K562 (cell line): ENCODE measurements around the gene SIT1.

Experiments
- CTCF ChIP-seq, 3 experiments: IDR thresholded peaks in 2 of 3; conservative IDR thresholded peaks in 1 of 3; 2 replicates each; pipeline ENCODE4 v1.5.1; 2011 to 2012; ENCODE audit warnings: low read length in 3 of 3, mild to moderate bottlenecking in 3 of 3, control low read depth in 2 of 3, improper control_type of control experiment in 1 of 3, inconsistent platforms in 1 of 3, low read depth in 1 of 3, mixed read lengths in 1 of 3, moderate library complexity in 1 of 3; ENCODE audit not compliant: insufficient read depth in 2 of 3
- ERF ChIP-seq: fragments of 450-650 bp; formaldehyde crosslinking; IDR thresholded peaks from 2 replicates; pipeline ENCODE4 v1.4.0; 2020; ENCODE audit warnings: mild to moderate bottlenecking, mixed read lengths
- JUN ChIP-seq, 2 experiments: sonication (generic) in 1 of 2; formaldehyde crosslinking in 1 of 2; IDR thresholded peaks; 2 replicates each; pipeline versions ENCODE4 v1.6.1 to v1.8.0; 2012 to 2022; ENCODE audit warnings: borderline replicate concordance in 2 of 2, mild to moderate bottlenecking in 2 of 2, improper control_type of control experiment in 1 of 2, low read depth in 1 of 2, low read length in 1 of 2, missing genetic modification reagents in 1 of 2
- MAFK ChIP-seq: IDR thresholded peaks from 2 replicates; pipeline ENCODE4 v1.6.1; 2011; ENCODE audit warnings: low read length, improper control_type of control experiment
- MXI1 ChIP-seq: IDR thresholded peaks from 2 replicates; pipeline ENCODE4 v1.6.1; 2011; ENCODE audit warnings: low read depth, mild to moderate bottlenecking, improper control_type of control experiment, low read length
- NCOR1 ChIP-seq: fragments of 450-650 bp; IDR thresholded peaks from 2 replicates; pipeline ENCODE4 v1.6.1; 2016; ENCODE audit warnings: mild to moderate bottlenecking, moderate library complexity
- NFIC ChIP-seq: fragments of 450-650 bp; IDR thresholded peaks from 2 replicates; pipeline ENCODE4 v1.6.1; 2017; ENCODE audit warnings: mild to moderate bottlenecking, inconsistent platforms
- TF ChIP-seq, protein P1 (sequence below): sonication (generic); formaldehyde crosslinking; IDR thresholded peaks from 2 replicates; pipeline ENCODE4 v1.5.0; 2020; ENCODE audit warnings: missing genetic modification reagents

GRCh38 chr9:35695943-35696401 lies 45.2 kb upstream of the SIT1 start:
- no peak for TF ChIP-seq ERF (CRISPR knock-in tag)
- no peak for TF ChIP-seq NFIC
- no peak for TF ChIP-seq CTCF (IDR thresholded peaks at IDR 0.05 in 2 of 3, conservative IDR thresholded peaks at IDR 0.05 in 1 of 3; ENCODE audit: insufficient read depth in 2 of 3, low read depth in 1 of 3, low read length in 3 of 3)
- no peak for TF ChIP-seq MAFK
- TF ChIP-seq NCOR1, result no peak
- TF ChIP-seq MXI1, result no peak
- TF ChIP-seq, protein P1, sequence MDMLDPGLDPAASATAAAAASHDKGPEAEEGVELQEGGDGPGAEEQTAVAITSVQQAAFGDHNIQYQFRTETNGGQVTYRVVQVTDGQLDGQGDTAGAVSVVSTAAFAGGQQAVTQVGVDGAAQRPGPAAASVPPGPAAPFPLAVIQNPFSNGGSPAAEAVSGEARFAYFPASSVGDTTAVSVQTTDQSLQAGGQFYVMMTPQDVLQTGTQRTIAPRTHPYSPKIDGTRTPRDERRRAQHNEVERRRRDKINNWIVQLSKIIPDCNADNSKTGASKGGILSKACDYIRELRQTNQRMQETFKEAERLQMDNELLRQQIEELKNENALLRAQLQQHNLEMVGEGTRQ (CRISPR knock-in tag), result no peak
- TF ChIP-seq JUN (IDR thresholded peaks at IDR 0.05; ENCODE audit: borderline replicate concordance, low read depth, low read length), result no peak
- TF ChIP-seq JUN (CRISPR knock-in tag; IDR thresholded peaks at IDR 0.05; ENCODE audit: borderline replicate concordance), result no peak
